GM19467 (cell line): ENCODE measurements around the gene DLG2.

Source experiments
- ATAC-seq: cut with Tn5 transposase; IDR thresholded peaks from one replicate; pipeline ENCODE4 v1.9.1; 2021; ENCODE audit warnings: mild to moderate bottlenecking, moderate library complexity; ENCODE audit not compliant: unreplicated experiment

The DLG2 gene

GRCh38 chr11:83681906-83682610, 1945.1 kb downstream of the DLG2 start:
- no peak for ATAC-seq

GRCh38 chr11:83681031-83681781, 1945.9 kb downstream of the DLG2 start:
- peak; percentile 61 for ATAC-seq

- no peak for ATAC-seq
These were observed 1946.8 kb downstream of the DLG2 start for GRCh38 chr11:83680321-83680720.

- no peak for ATAC-seq
These were observed 1948.1 kb downstream of the DLG2 start for GRCh38 chr11:83678831-83679584.

GRCh38 chr11:83677730-83678129, 1949.4 kb downstream of the DLG2 start:
- ATAC-seq: no peak

GRCh38 chr11:83676056-83676601, 1951.0 kb downstream of the DLG2 start:
- no peak for ATAC-seq

- no peak for ATAC-seq
These were observed 1952.8 kb downstream of the DLG2 start for GRCh38 chr11:83674102-83674896.

- no peak for ATAC-seq
These were observed 1955.9 kb downstream of the DLG2 start for GRCh38 chr11:83671289-83671688.

- ATAC-seq: no peak
These were observed 1961.0 kb downstream of the DLG2 start for GRCh38 chr11:83666149-83666548.

GRCh38 chr11:83663988-83664387, 1963.2 kb downstream of the DLG2 start:
- ATAC-seq: no peak

- no peak for ATAC-seq
These were observed 1963.7 kb downstream of the DLG2 start for GRCh38 chr11:83663446-83663845.

- no peak for ATAC-seq
These were observed 1964.7 kb downstream of the DLG2 start for GRCh38 chr11:83662494-83662893.

GRCh38 chr11:83661491-83662350, 1965.4 kb downstream of the DLG2 start:
- no peak for ATAC-seq

GRCh38 chr11:83659466-83659865, 1967.7 kb downstream of the DLG2 start:
- ATAC-seq: no peak

GRCh38 chr11:83656796-83657330, 1970.3 kb downstream of the DLG2 start:
- no peak for ATAC-seq

- no peak for ATAC-seq
These were observed 1971.2 kb downstream of the DLG2 start for GRCh38 chr11:83655976-83656375.

- no peak for ATAC-seq
These were observed 1977.7 kb downstream of the DLG2 start for GRCh38 chr11:83649528-83649855.

GRCh38 chr11:83648610-83649527, 1978.3 kb downstream of the DLG2 start:
- no peak for ATAC-seq
